HepG2 (cell line): Measurements from ENCODE around the gene LIFR. TPM values are rescaled to one million over a fixed set of nuclear protein-coding genes. Genes with fewer than 3 reads are reported as not detected.

Source experiments
- ATM ChIP-seq: fragments of 450-650 bp; IDR thresholded peaks from 2 replicates; pipeline ENCODE4 v1.7.1; 2017; ENCODE audit warnings: mild to moderate bottlenecking, borderline replicate concordance
- GABPB1 ChIP-seq: IDR thresholded peaks from 2 replicates; pipeline ENCODE4 v1.6.1; 2016; ENCODE audit warnings: mild to moderate bottlenecking, missing genetic modification reagents, moderate library complexity, missing compliant biosample characterization
- IRF1 ChIP-seq: sonication (generic); formaldehyde crosslinking; IDR thresholded peaks from 2 replicates; pipeline ENCODE4 v1.4.0; 2020; ENCODE audit warnings: low read depth, mild to moderate bottlenecking, missing genetic modification reagents
- KMT2B ChIP-seq: IDR thresholded peaks from 2 replicates; pipeline ENCODE4 v1.6.1; 2016; ENCODE audit warnings: missing genetic modification reagents, missing compliant biosample characterization
- RXRB ChIP-seq: IDR thresholded peaks from 2 replicates; pipeline ENCODE4 v1.6.1; 2016; ENCODE audit warnings: borderline replicate concordance, missing genetic modification reagents, missing compliant biosample characterization
- SOX5 ChIP-seq: IDR thresholded peaks from 2 replicates; pipeline ENCODE4 v1.6.1; 2016; ENCODE audit warnings: borderline replicate concordance
- ZC3H4 ChIP-seq: sonication (generic); formaldehyde crosslinking; IDR thresholded peaks from 2 replicates; pipeline ENCODE4 v1.4.0; 2020; ENCODE audit warnings: missing genetic modification reagents, borderline replicate concordance
- ZFP91 ChIP-seq: sonication (generic); formaldehyde crosslinking; IDR thresholded peaks from 2 replicates; pipeline ENCODE4 v1.9.0; 2022; ENCODE audit warnings: missing genetic modification reagents, mild to moderate bottlenecking, borderline replicate concordance
- ZNF136 ChIP-seq: sonication (generic); formaldehyde crosslinking; IDR thresholded peaks from 2 replicates; pipeline ENCODE4 v1.8.1; 2022; ENCODE audit warnings: low read depth, mild to moderate bottlenecking, moderate library complexity, missing genetic modification reagents
- ZNF253 ChIP-seq: sonication (generic); formaldehyde crosslinking; IDR thresholded peaks from 2 replicates; pipeline ENCODE4 v1.8.0; 2022; ENCODE audit warnings: mild to moderate bottlenecking, missing genetic modification reagents, borderline replicate concordance
- ZNF292 ChIP-seq: sonication (generic); formaldehyde crosslinking; IDR thresholded peaks from 2 replicates; pipeline ENCODE4 v1.8.1; 2022; ENCODE audit warnings: mild to moderate bottlenecking, low read depth, missing genetic modification reagents, borderline replicate concordance
- ZNF589 ChIP-seq: sonication (generic); formaldehyde crosslinking; conservative IDR thresholded peaks from 2 replicates; pipeline ENCODE4 v1.8.0; 2022; ENCODE audit warnings: mild to moderate bottlenecking, moderate library complexity, missing genetic modification reagents
- ZNF687 ChIP-seq: sonication (generic); formaldehyde crosslinking; IDR thresholded peaks from 2 replicates; pipeline ENCODE4 v1.5.1; 2020; ENCODE audit warnings: mild to moderate bottlenecking, missing genetic modification reagents, moderate library complexity
- ZSCAN20 ChIP-seq: sonication (generic); formaldehyde crosslinking; IDR thresholded peaks from 2 replicates; pipeline ENCODE4 v1.4.0; 2020; ENCODE audit warnings: missing genetic modification reagents, mild to moderate bottlenecking, borderline replicate concordance
- polyA plus RNA-seq, 8 experiments: library from polyadenylated mRNA; depleted of rRNA in 3 of 8; stranded (reverse) in 7 of 8; unstranded in 1 of 8; fragments of >200 nt; fragmentation: Illumina TruSeq in 4 of 8; extraction: Trizol in 4 of 8; gene quantifications; 2 replicates each; pipeline versions ENCODE4 v1.2.1 to v1.2.3, GENCODE V29; 2011 to 2016; ENCODE audit warnings: low read depth in 4 of 8, missing spikeins in 1 of 8, mixed read lengths in 1 of 8; ENCODE audit not compliant: insufficient read depth in 1 of 8
- total RNA-seq, 5 experiments: library from RNA; depleted of rRNA; stranded (reverse); fragments of >200 nt; fragmentation: Illumina TruSeq; extraction: Trizol; gene quantifications; 2 replicates each; pipeline ENCODE4 v1.2.3, GENCODE V29; 2016; ENCODE audit warnings: low read depth in 1 of 5
- TF ChIP-seq, protein P1 (sequence below): sonication (generic); formaldehyde crosslinking; IDR thresholded peaks from one replicate; pipeline ENCODE4 v1.5.1; 2020; ENCODE audit warnings: mild to moderate bottlenecking, missing genetic modification reagents; ENCODE audit errors: not compliant biosample characterization

Gene LIFR
- total and polyA plus RNA-seq, 2 of the 13 experiments (the other 11 are each of a cell fraction or from before 2014, with no cell fraction given): 6.3 to 25.2 TPM

GRCh38 chr5:38546691-38547146 lies 9.7 kb downstream of the LIFR start (continued):
- no peak for TF ChIP-seq ZFP91
- TF ChIP-seq IRF1 (CRISPR knock-in tag): no peak
- no peak for TF ChIP-seq ZNF589 (CRISPR knock-in tag)
- TF ChIP-seq, protein P1, sequence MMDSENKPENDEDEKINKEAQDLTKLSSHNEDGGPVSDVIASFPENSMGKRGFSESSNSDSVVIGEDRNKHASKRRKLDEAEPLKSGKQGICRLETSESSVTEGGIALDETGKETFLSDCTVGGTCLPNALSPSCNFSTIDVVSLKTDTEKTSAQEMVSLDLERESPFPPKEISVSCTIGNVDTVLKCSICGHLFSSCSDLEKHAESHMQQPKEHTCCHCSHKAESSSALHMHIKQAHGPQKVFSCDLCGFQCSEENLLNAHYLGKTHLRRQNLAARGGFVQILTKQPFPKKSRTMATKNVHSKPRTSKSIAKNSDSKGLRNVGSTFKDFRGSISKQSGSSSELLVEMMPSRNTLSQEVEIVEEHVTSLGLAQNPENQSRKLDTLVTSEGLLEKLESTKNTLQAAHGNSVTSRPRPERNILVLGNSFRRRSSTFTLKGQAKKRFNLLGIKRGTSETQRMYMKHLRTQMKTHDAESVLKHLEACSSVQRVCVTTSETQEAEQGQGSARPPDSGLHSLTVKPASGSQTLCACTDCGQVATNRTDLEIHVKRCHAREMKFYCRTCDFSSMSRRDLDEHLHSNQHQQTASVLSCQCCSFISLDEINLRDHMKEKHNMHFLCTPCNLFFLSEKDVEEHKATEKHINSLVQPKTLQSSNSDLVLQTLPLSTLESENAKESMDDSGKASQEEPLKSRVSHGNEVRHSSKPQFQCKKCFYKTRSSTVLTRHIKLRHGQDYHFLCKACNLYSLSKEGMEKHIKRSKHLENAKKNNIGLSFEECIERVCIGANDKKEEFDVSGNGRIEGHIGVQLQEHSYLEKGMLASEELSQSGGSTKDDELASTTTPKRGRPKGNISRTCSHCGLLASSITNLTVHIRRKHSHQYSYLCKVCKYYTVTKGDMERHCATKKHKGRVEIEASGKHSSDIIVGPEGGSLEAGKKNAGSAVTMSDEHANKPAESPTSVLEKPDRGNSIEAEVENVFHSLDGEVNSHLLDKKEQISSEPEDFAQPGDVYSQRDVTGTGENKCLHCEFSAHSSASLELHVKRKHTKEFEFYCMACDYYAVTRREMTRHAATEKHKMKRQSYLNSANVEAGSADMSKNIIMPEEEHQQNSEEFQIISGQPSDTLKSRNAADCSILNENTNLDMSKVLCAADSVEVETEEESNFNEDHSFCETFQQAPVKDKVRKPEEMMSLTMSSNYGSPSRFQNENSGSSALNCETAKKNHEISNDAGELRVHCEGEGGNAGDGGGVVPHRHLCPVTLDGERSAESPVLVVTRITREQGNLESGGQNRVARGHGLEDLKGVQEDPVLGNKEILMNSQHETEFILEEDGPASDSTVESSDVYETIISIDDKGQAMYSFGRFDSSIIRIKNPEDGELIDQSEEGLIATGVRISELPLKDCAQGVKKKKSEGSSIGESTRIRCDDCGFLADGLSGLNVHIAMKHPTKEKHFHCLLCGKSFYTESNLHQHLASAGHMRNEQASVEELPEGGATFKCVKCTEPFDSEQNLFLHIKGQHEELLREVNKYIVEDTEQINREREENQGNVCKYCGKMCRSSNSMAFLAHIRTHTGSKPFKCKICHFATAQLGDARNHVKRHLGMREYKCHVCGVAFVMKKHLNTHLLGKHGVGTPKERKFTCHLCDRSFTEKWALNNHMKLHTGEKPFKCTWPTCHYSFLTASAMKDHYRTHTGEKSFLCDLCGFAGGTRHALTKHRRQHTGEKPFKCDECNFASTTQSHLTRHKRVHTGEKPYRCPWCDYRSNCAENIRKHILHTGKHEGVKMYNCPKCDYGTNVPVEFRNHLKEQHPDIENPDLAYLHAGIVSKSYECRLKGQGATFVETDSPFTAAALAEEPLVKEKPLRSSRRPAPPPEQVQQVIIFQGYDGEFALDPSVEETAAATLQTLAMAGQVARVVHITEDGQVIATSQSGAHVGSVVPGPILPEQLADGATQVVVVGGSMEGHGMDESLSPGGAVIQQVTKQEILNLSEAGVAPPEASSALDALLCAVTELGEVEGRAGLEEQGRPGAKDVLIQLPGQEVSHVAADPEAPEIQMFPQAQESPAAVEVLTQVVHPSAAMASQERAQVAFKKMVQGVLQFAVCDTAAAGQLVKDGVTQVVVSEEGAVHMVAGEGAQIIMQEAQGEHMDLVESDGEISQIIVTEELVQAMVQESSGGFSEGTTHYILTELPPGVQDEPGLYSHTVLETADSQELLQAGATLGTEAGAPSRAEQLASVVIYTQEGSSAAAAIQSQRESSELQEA (CRISPR knock-in tag): no peak
- TF ChIP-seq ATM: no peak
- TF ChIP-seq SOX5 (CRISPR knock-in tag): peak; percentile 71
- TF ChIP-seq RXRB: peak; percentile 64
- no peak for TF ChIP-seq ZSCAN20 (CRISPR knock-in tag)
- no peak for TF ChIP-seq KMT2B
- no peak for TF ChIP-seq ZC3H4 (CRISPR knock-in tag)
- no peak for TF ChIP-seq ZNF687 (CRISPR knock-in tag)
- 0 out of 2 replicates have a peak, but pooled peaks have one; percentile 73 for TF ChIP-seq ZNF136 (CRISPR knock-in tag)
- TF ChIP-seq ZNF292 (CRISPR knock-in tag): peak; percentile 80; the same call in 1 of the 2 replicates
- no peak for TF ChIP-seq GABPB1 (CRISPR knock-in tag)
- no peak for TF ChIP-seq ZNF253
